IPS-18a (cell line): Measurements from ENCODE around the gene DPP4.

Source experiments
- H3K27ac ChIP-seq: one replicate; pipeline ENCODE4 v1.5.1; 2013; ENCODE audit warnings: low read length
- H3K27me3 ChIP-seq: one replicate; pipeline ENCODE4 v1.6.1; 2013; ENCODE audit warnings: mild to moderate bottlenecking, low read length; ENCODE audit not compliant: control insufficient read depth, insufficient read depth
- H3K36me3 ChIP-seq: one replicate; pipeline ENCODE4 v1.6.1; 2013; ENCODE audit warnings: low read depth, low read length; ENCODE audit not compliant: control insufficient read depth
- H3K4me1 ChIP-seq: one replicate; pipeline ENCODE4 v1.6.1; 2013; ENCODE audit warnings: low read depth, low read length; ENCODE audit not compliant: control insufficient read depth
- H3K4me3 ChIP-seq: one replicate; pipeline ENCODE4 v1.5.1; 2013; ENCODE audit warnings: low read length
- H3K9ac ChIP-seq: one replicate; pipeline ENCODE4 v1.6.1; 2013; ENCODE audit warnings: mild to moderate bottlenecking, low read length, moderate library complexity
- H3K9me3 ChIP-seq: one replicate; pipeline ENCODE4 v1.6.1; 2013; ENCODE audit warnings: low read depth, low read length; ENCODE audit not compliant: control insufficient read depth

The DPP4 gene

GRCh38 chr2:162073888-162074631, at the start of gene DPP4:
Gene DPP4 (minus strand): TSS chr2:162074215. CDS start chr2:162073981, 234 bp downstream.
- H3K36me3 ChIP-seq: no peaks in the 10 kb centered on the region
- H3K9me3 ChIP-seq: peaks cover 3% of the 10 kb centered on the region
- peaks cover 17% of the 10 kb centered on the region for H3K4me1 ChIP-seq
- peaks cover 40% of the 10 kb centered on the region for H3K27me3 ChIP-seq
- H3K9ac ChIP-seq: peak within 1 kb of the TSS; percentile 36
- peak within 1 kb of the TSS; percentile 89 for H3K4me3 ChIP-seq
- no peak within 1 kb of the TSS for H3K27ac ChIP-seq

- H3K4me3 ChIP-seq: no peak overlapping the region
- H3K4me1 ChIP-seq: peaks cover 6% of the 10 kb centered on the region
- H3K9me3 ChIP-seq: no peaks in the 10 kb centered on the region
- H3K27me3 ChIP-seq: no peaks in the 10 kb centered on the region
- no peak overlapping the region for H3K27ac ChIP-seq
- no peak overlapping the region for H3K9ac ChIP-seq
- no peaks in the 10 kb centered on the region for H3K36me3 ChIP-seq
Measured at GRCh38 chr2:162118166-162119031, 44.4 kb upstream of the DPP4 start.

- Histone ChIP-seq H3K27ac (no peak overlapping the region), H3K9me3 (no peaks in the 10 kb centered on the region)
Measured at GRCh38 chr2:162116352-162116751, 42.3 kb upstream of the DPP4 start.

GRCh38 chr2:162115076-162115475, 41.1 kb upstream of the DPP4 start:
- Histone ChIP-seq H3K27me3 (no peaks in the 10 kb centered on the region), H3K4me1 (peaks cover 14% of the 10 kb centered on the region), H3K27ac (no peak overlapping the region), H3K9me3 (no peaks in the 10 kb centered on the region), H3K4me3 (no peak overlapping the region), H3K36me3 (no peaks in the 10 kb centered on the region), H3K9ac (no peak overlapping the region)

More at GRCh38 chr2:162116352-162116751, 42.3 kb upstream of the DPP4 start:
- no peak overlapping the region for H3K4me3 ChIP-seq
- peaks cover 14% of the 10 kb centered on the region for H3K4me1 ChIP-seq
- H3K36me3 ChIP-seq: no peaks in the 10 kb centered on the region
- H3K9ac ChIP-seq: no peak overlapping the region
- no peaks in the 10 kb centered on the region for H3K27me3 ChIP-seq

- H3K9ac ChIP-seq: no peak overlapping the region
- H3K27ac ChIP-seq: no peak overlapping the region
Measured at GRCh38 chr2:162114271-162114670, 40.3 kb upstream of the DPP4 start.

GRCh38 chr2:162113776-162114168, 39.8 kb upstream of the DPP4 start:
- H3K4me1 ChIP-seq: peaks cover 14% of the 10 kb centered on the region
- no peak overlapping the region for H3K9ac ChIP-seq
- H3K9me3 ChIP-seq: no peaks in the 10 kb centered on the region
- H3K27ac ChIP-seq: no peak overlapping the region
- no peaks in the 10 kb centered on the region for H3K36me3 ChIP-seq
- H3K4me3 ChIP-seq: no peak overlapping the region
- no peaks in the 10 kb centered on the region for H3K27me3 ChIP-seq

More at GRCh38 chr2:162114271-162114670, 40.3 kb upstream of the DPP4 start:
- no peaks in the 10 kb centered on the region for H3K27me3 ChIP-seq
- no peak overlapping the region for H3K4me3 ChIP-seq
- no peaks in the 10 kb centered on the region for H3K36me3 ChIP-seq
- peaks cover 14% of the 10 kb centered on the region for H3K4me1 ChIP-seq
- H3K9me3 ChIP-seq: no peaks in the 10 kb centered on the region

GRCh38 chr2:162113088-162113775, 39.2 kb upstream of the DPP4 start:
- Histone ChIP-seq H3K4me3 (no peak overlapping the region), H3K9me3 (no peaks in the 10 kb centered on the region), H3K27me3 (no peaks in the 10 kb centered on the region), H3K9ac (no peak overlapping the region), H3K4me1 (peaks cover 14% of the 10 kb centered on the region), H3K27ac (no peak overlapping the region), H3K36me3 (no peaks in the 10 kb centered on the region)

GRCh38 chr2:162111958-162112850, 38.2 kb upstream of the DPP4 start:
- Histone ChIP-seq H3K4me1 (peaks cover 14% of the 10 kb centered on the region), H3K36me3 (no peaks in the 10 kb centered on the region), H3K4me3 (no peak overlapping the region), H3K27ac (no peak overlapping the region), H3K27me3 (no peaks in the 10 kb centered on the region), H3K9me3 (no peaks in the 10 kb centered on the region), H3K9ac (no peak overlapping the region)

- Histone ChIP-seq H3K27ac (no peak overlapping the region), H3K9ac (no peak overlapping the region), H3K4me1 (no peaks in the 10 kb centered on the region), H3K4me3 (no peak overlapping the region), H3K9me3 (no peaks in the 10 kb centered on the region), H3K36me3 (no peaks in the 10 kb centered on the region), H3K27me3 (no peaks in the 10 kb centered on the region)
Measured at GRCh38 chr2:162107361-162107901, 33.4 kb upstream of the DPP4 start.

GRCh38 chr2:162106746-162107145, 32.7 kb upstream of the DPP4 start:
- no peak overlapping the region for H3K9ac ChIP-seq
- no peaks in the 10 kb centered on the region for H3K9me3 ChIP-seq
- H3K4me3 ChIP-seq: no peak overlapping the region
- H3K27ac ChIP-seq: no peak overlapping the region
- H3K4me1 ChIP-seq: no peaks in the 10 kb centered on the region
- no peaks in the 10 kb centered on the region for H3K36me3 ChIP-seq
- no peaks in the 10 kb centered on the region for H3K27me3 ChIP-seq
